Neural progenitor cell (in vitro differentiated cells): ENCODE data around the gene PLVAP. TPM values are rescaled to one million over a fixed set of nuclear protein-coding genes. Genes with fewer than 3 reads are reported as not detected.

ENCODE experiments used
- DNase-seq: peaks from one replicate; pipeline ENCODE4 v3.0.0-alpha.2; 2016; ENCODE audit warnings: low spot score
- H2AFZ ChIP-seq: fragments of 200-600 bp; sonication (generic); replicated peaks from 2 replicates; pipeline ENCODE4 v1.6.1; 2016; ENCODE audit warnings: antibody characterized with exemption
- H3F3A ChIP-seq: fragments of 200-600 bp; sonication (generic); 2 replicates; pipeline ENCODE4 v1.6.1; 2016; ENCODE audit warnings: antibody characterized with exemption, low read depth
- H3K27ac ChIP-seq: fragments of 200-600 bp; sonication (generic); 2 replicates; pipeline ENCODE4 v1.5.1; 2016; ENCODE audit warnings: mild to moderate bottlenecking
- H3K27me3 ChIP-seq: fragments of 200-600 bp; sonication (generic); 2 replicates; pipeline ENCODE4 v1.6.1; 2016; ENCODE audit warnings: mild to moderate bottlenecking, moderate library complexity
- H3K36me3 ChIP-seq: fragments of 200-600 bp; sonication (generic); 2 replicates; pipeline ENCODE4 v1.5.1; 2016
- H3K4me1 ChIP-seq: fragments of 200-600 bp; sonication (generic); 2 replicates; pipeline ENCODE4 v1.6.1; 2016; ENCODE audit warnings: mixed run types
- H3K4me2 ChIP-seq: fragments of 200-600 bp; sonication (generic); 2 replicates; pipeline ENCODE4 v1.6.1; 2016
- H3K4me3 ChIP-seq: fragments of 200-600 bp; sonication (generic); 2 replicates; pipeline ENCODE4 v1.5.1; 2016
- H3K79me2 ChIP-seq: fragments of 200-600 bp; sonication (generic); 2 replicates; pipeline ENCODE4 v1.6.1; 2016; ENCODE audit warnings: low read depth
- H3K9ac ChIP-seq: fragments of 200-600 bp; sonication (generic); 2 replicates; pipeline ENCODE4 v1.6.1; 2016
- H3K9me3 ChIP-seq: fragments of 200-600 bp; sonication (generic); 2 replicates; pipeline ENCODE4 v1.5.1; 2016; ENCODE audit warnings: low read depth
- H4K20me1 ChIP-seq: fragments of 200-600 bp; sonication (generic); 2 replicates; pipeline ENCODE4 v1.6.1; 2016; ENCODE audit warnings: low read depth
- H3K27ac Mint-ChIP-seq: 3 replicates; pipeline ENCODE4 v1.8.0; 2021; ENCODE audit warnings: mixed read lengths
- H3K27me3 Mint-ChIP-seq: 2 replicates; pipeline ENCODE4 v1.8.0; 2022; ENCODE audit warnings: low read depth, mild to moderate bottlenecking, inconsistent platforms, moderate library complexity, mixed read lengths; ENCODE audit not compliant: insufficient read depth
- H3K36me3 Mint-ChIP-seq: 3 replicates; pipeline ENCODE4 v1.8.0; 2021; ENCODE audit warnings: mixed read lengths
- H3K4me1 Mint-ChIP-seq: 3 replicates; pipeline ENCODE4 v1.8.0; 2021; ENCODE audit warnings: mixed read lengths
- H3K4me3 Mint-ChIP-seq: 3 replicates; pipeline ENCODE4 v1.8.0; 2021; ENCODE audit warnings: mild to moderate bottlenecking, moderate library complexity, mixed read lengths
- H3K9me3 Mint-ChIP-seq: 3 replicates; pipeline ENCODE4 v1.8.0; 2020; ENCODE audit warnings: mixed read lengths
- EZH2 ChIP-seq: fragments of 200-600 bp; sonication (generic); IDR thresholded peaks from 2 replicates; pipeline ENCODE4 v1.6.1; 2017; ENCODE audit warnings: antibody characterized with exemption, mild to moderate bottlenecking, moderate library complexity
- EZH2phosphoT487 ChIP-seq: fragments of 200-600 bp; sonication (generic); IDR thresholded peaks from 2 replicates; pipeline ENCODE4 v1.6.1; 2017; ENCODE audit warnings: antibody characterized with exemption
- total RNA-seq: library from RNA; depleted of rRNA; stranded (reverse); fragments of >200 nt; gene quantifications from 2 replicates; pipeline ENCODE4 v1.2.3, GENCODE V29; 2015; ENCODE audit warnings: low replicate concordance
- TF ChIP-seq, protein P1 (sequence below): fragments of 200-600 bp; sonication (generic); IDR thresholded peaks from 2 replicates; pipeline ENCODE4 v1.5.1; 2017; ENCODE audit warnings: antibody characterized with exemption, mild to moderate bottlenecking

PLVAP gene
- total RNA-seq, 1 donor from 2014 or later: 0.11 TPM

DNA sequence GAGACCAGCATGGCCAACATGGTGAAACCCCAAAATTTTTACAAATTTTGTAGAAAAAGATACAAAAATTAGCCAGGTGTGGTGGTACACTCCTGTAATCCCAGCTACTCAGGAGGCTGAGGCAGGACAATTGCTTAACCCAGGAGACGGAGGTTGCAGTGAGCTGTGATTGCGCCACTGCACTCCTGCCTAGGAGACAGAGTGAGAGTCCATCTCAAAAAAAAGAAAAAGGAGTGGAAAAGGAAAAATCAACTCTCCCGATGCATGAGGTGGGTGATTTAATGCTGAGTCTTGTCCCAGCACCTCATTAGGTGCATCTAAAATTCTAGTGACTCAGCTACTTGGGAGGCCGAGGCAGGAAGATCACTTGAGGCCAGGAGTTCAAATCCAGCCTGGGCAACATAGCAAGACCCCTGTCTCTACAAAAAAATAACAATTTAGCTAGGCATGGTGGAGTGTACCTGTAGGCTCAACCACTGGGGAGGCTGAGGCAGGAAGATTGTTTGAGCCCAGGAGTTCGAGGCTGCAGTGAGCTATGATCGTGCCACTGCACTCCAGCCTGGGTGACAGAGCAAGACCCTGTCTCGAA, 20.0 kb downstream of the PLVAP start:
- no peak overlapping the region for H2AFZ ChIP-seq
- no peak overlapping the region for H3K27ac Mint-ChIP-seq
- no peak for DNase-seq

DNA sequence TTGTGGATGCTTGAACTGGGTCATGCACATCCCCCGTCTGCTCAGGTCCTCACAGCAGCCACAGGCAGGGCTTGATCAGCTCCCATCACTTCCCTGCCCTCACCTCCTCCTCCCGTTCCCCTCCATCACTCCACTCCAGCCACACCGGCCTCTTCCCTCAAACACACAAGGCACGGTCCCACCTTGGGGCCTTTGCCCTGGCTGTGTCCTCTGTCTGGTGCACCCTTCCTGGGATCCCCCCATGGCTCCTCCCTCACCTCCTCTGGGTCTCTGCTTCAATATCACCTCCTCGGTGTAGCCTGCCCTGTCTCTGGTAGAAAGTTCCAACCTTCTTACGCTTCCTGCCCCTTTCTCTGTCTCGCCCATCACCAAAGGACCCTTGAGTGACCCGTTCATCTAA, 23.8 kb downstream of the PLVAP start:
- DNase-seq: no peak
- Histone ChIP-seq H3K79me2 (no peaks in the 10 kb centered on the region), H3K4me1 (peaks cover 4% of the 10 kb centered on the region), H2AFZ (peak overlapping the region; percentile 27), H3K4me2 (no peak overlapping the region), H3K36me3 (no peaks in the 10 kb centered on the region), H3F3A (peaks cover 10% of the 10 kb centered on the region), H3K27ac (no peak overlapping the region), H3K4me3 (no peak overlapping the region), H4K20me1 (no peaks in the 10 kb centered on the region), H3K9me3 (no peaks in the 10 kb centered on the region), H3K27me3 (no peaks in the 10 kb centered on the region), H3K9ac (no peak overlapping the region)
- H3K27me3 Mint-ChIP-seq: peaks cover 11% of the 10 kb centered on the region
- TF ChIP-seq EZH2 (no peak), EZH2phosphoT487 (no peak)
- TF ChIP-seq, protein P1, sequence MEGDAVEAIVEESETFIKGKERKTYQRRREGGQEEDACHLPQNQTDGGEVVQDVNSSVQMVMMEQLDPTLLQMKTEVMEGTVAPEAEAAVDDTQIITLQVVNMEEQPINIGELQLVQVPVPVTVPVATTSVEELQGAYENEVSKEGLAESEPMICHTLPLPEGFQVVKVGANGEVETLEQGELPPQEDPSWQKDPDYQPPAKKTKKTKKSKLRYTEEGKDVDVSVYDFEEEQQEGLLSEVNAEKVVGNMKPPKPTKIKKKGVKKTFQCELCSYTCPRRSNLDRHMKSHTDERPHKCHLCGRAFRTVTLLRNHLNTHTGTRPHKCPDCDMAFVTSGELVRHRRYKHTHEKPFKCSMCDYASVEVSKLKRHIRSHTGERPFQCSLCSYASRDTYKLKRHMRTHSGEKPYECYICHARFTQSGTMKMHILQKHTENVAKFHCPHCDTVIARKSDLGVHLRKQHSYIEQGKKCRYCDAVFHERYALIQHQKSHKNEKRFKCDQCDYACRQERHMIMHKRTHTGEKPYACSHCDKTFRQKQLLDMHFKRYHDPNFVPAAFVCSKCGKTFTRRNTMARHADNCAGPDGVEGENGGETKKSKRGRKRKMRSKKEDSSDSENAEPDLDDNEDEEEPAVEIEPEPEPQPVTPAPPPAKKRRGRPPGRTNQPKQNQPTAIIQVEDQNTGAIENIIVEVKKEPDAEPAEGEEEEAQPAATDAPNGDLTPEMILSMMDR: no peak
- H3K9me3 Mint-ChIP-seq: no peaks in the 10 kb centered on the region
- no peak overlapping the region for H3K27ac Mint-ChIP-seq
- no peaks in the 10 kb centered on the region for H3K36me3 Mint-ChIP-seq
- H3K4me3 Mint-ChIP-seq: no peak overlapping the region
- peaks cover 11% of the 10 kb centered on the region for H3K4me1 Mint-ChIP-seq

More for the DNA sequence above, 20.0 kb downstream of the PLVAP start:
- H3K36me3 ChIP-seq: no peaks in the 10 kb centered on the region
- no peaks in the 10 kb centered on the region for H3K27me3 ChIP-seq
- H3K9me3 ChIP-seq: no peaks in the 10 kb centered on the region
- Mint-ChIP-seq H3K27me3 (peaks cover 4% of the 10 kb centered on the region), H3K4me1 (peaks cover 6% of the 10 kb centered on the region), H3K4me3 (no peak overlapping the region), H3K36me3 (no peaks in the 10 kb centered on the region), H3K9me3 (no peaks in the 10 kb centered on the region)
- H3K9ac ChIP-seq: no peak overlapping the region
- no peak overlapping the region for H3K4me3 ChIP-seq
- H3K4me2 ChIP-seq: no peak overlapping the region
- no peaks in the 10 kb centered on the region for H3F3A ChIP-seq
- no peak overlapping the region for H3K27ac ChIP-seq
- no peaks in the 10 kb centered on the region for H3K4me1 ChIP-seq
- TF ChIP-seq, protein P1: no peak
- no peak for TF ChIP-seq EZH2phosphoT487
- no peak for TF ChIP-seq EZH2
- no peaks in the 10 kb centered on the region for H3K79me2 ChIP-seq
- no peaks in the 10 kb centered on the region for H4K20me1 ChIP-seq

DNA sequence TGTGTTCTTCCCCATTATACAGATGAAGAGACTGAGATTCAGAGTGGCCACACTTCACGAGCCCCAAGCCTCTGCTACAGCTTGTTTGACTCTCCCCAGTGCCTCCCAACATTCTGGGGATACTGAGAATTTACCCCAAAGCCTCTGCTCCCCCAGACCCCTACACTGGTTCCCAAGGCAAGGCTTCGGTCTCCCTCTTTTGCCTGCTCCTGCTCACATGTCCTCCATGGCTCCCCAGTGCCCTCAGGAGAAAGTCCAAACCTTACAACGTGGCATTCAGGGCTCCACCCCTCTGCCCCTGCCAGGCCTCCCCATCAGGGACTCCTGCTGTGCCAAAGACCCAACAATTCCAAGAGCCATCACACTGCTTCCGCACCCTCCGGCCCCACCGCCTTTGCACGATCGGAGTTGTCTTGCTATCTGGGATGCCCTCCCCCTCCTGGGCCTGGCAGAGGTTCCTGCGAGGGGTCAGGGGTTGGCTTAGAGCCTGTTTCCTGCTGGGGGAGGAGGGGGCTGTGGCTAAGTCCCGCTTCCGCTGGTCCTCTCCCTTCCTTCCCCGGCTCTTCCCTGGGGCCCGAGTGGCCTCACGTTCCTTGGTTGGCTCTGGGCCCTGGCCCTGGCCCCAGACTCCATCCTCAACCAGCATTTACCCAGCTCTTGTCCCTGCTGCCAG, 24.4 kb downstream of the PLVAP start:
- H4K20me1 ChIP-seq: no peaks in the 10 kb centered on the region
- peak overlapping the region; percentile 33 for H3K4me3 Mint-ChIP-seq
- peak overlapping the region; percentile 27 for H2AFZ ChIP-seq

More for the DNA sequence above, 24.4 kb downstream of the PLVAP start:
- Histone ChIP-seq H3K4me3 (no peak overlapping the region), H3K27ac (no peak overlapping the region), H3K4me1 (peaks cover 5% of the 10 kb centered on the region), H3K79me2 (no peaks in the 10 kb centered on the region), H3K36me3 (no peaks in the 10 kb centered on the region), H3K4me2 (no peak overlapping the region), H3F3A (peaks cover 13% of the 10 kb centered on the region), H3K9ac (no peak overlapping the region), H3K9me3 (no peaks in the 10 kb centered on the region), H3K27me3 (no peaks in the 10 kb centered on the region)
- TF ChIP-seq, protein P1: no peak
- no peak for TF ChIP-seq EZH2
- no peak for TF ChIP-seq EZH2phosphoT487
- no peaks in the 10 kb centered on the region for H3K36me3 Mint-ChIP-seq
- H3K27me3 Mint-ChIP-seq: peaks cover 14% of the 10 kb centered on the region
- peaks cover 11% of the 10 kb centered on the region for H3K4me1 Mint-ChIP-seq
- DNase-seq: no peak
- H3K9me3 Mint-ChIP-seq: no peaks in the 10 kb centered on the region
- H3K27ac Mint-ChIP-seq: no peak overlapping the region
